NCI-H774 (cell line): ENCODE measurements around the gene ARID5B.
A peak's percentile ranks its signal among the peaks of the same experiment; 100 is the strongest.

ENCODE experiments used
- DNase-seq: peaks from one replicate; lab custom pipeline; 2025; lab: John Stamatoyannopoulos, UW

Gene ARID5B

GRCh38 chr10:62050893-62051433 lies 149.5 kb downstream of the ARID5B start:
- DNase-seq, result peak; percentile 39

GRCh38 chr10:62052276-62052675 lies 150.8 kb downstream of the ARID5B start:
- DNase-seq, result no peak

- peak; percentile 78 for DNase-seq
Measured at GRCh38 chr10:62053860-62054259, 152.4 kb downstream of the ARID5B start.

GRCh38 chr10:62054408-62054807 lies 152.9 kb downstream of the ARID5B start:
- DNase-seq, result no peak

- no peak for DNase-seq
Measured at GRCh38 chr10:62054830-62055229, 153.3 kb downstream of the ARID5B start.

- DNase-seq, result no peak
Measured at GRCh38 chr10:62056219-62056618, 154.7 kb downstream of the ARID5B start.

- DNase-seq, result no peak
Measured at GRCh38 chr10:62056698-62057097, 155.2 kb downstream of the ARID5B start.

- no peak for DNase-seq
Measured at GRCh38 chr10:62057359-62057758, 155.9 kb downstream of the ARID5B start.

GRCh38 chr10:62057850-62058249 lies 156.4 kb downstream of the ARID5B start:
- no peak for DNase-seq

- no peak for DNase-seq
Measured at GRCh38 chr10:62058476-62058875, 157.0 kb downstream of the ARID5B start.

GRCh38 chr10:62058896-62059216 lies 157.4 kb downstream of the ARID5B start:
- no peak for DNase-seq

- DNase-seq, result no peak
Measured at GRCh38 chr10:62059217-62059920, 157.9 kb downstream of the ARID5B start.

- DNase-seq, result no peak
Measured at GRCh38 chr10:62062028-62062427, 160.5 kb downstream of the ARID5B start.

GRCh38 chr10:62062752-62063512 lies 161.4 kb downstream of the ARID5B start:
- no peak for DNase-seq

- DNase-seq, result no peak
Measured at GRCh38 chr10:62063795-62064472, 162.4 kb downstream of the ARID5B start.

- DNase-seq, result no peak
Measured at GRCh38 chr10:62067560-62067959, 166.1 kb downstream of the ARID5B start.

- no peak for DNase-seq
Measured at GRCh38 chr10:62068464-62068863, 167.0 kb downstream of the ARID5B start.

GRCh38 chr10:62069452-62070178 lies 168.1 kb downstream of the ARID5B start:
- DNase-seq, result no peak

- no peak for DNase-seq
Measured at GRCh38 chr10:62071846-62072281, 170.4 kb downstream of the ARID5B start.

GRCh38 chr10:62072901-62073300 lies 171.4 kb downstream of the ARID5B start:
- DNase-seq, result no peak

- no peak for DNase-seq
Measured at GRCh38 chr10:62073429-62073828, 171.9 kb downstream of the ARID5B start.

GRCh38 chr10:62075414-62075813 lies 173.9 kb downstream of the ARID5B start:
- DNase-seq, result no peak
